ENCODE data around the gene BIN1.

The BIN1 gene

GRCh38 chr2:127086990-127087790, 19.8 kb downstream of the BIN1 start:
- Histone ChIP-seq H3K4me3 (ENCODE audit: low read depth in 1 of 5, low read length in 5 of 5) (peak overlapping the region in 4 of 5 donors; percentile 13 to 36 (median 28)), H3K36me3 (ENCODE audit: control insufficient read depth in 5 of 5, insufficient read depth in 5 of 5, low read length in 5 of 5) (peaks cover 0 to 7% (median 3%) of the 10 kb centered on the region in 5 donors), H3K9ac (ENCODE audit: low read length in 5 of 5) (peak overlapping the region in 2 of 5 donors; percentile 37 to 47), H3K9me3 (ENCODE audit: control insufficient read depth in 5 of 5, low read length in 5 of 5) (no peaks in the 10 kb centered on the region), H3K4me1 (ENCODE audit: control insufficient read depth in 5 of 5, insufficient read depth in 5 of 5, low read length in 5 of 5) (peaks cover 13 to 78% (median 64%) of the 10 kb centered on the region in 5 donors), H3K27ac (ENCODE audit: low read depth, low read length) (peak overlapping the region; percentile 94), H3K27me3 (ENCODE audit: control insufficient read depth in 5 of 5, insufficient read depth in 4 of 5, low read length in 5 of 5) (no peaks in the 10 kb centered on the region)

DNA sequence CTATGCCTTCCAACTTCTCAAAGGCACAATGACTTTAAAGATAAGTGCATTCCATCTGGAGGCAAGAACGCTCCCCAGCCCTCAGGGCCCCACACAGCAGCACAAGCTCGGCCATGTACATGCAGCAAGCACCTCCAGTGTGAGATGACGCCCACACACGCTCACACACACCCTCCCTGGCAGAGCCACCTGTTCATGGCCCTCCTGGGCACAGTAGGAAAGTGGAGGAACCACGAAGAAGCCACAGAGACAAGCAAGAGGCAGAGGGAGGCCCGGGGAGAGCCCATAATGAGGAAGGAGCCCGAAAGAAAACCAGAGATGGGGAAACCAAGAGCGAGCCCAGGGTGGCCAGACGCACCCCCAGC, 21.7 kb downstream of the BIN1 start:
- Histone ChIP-seq H3K36me3 (ENCODE audit: control insufficient read depth in 5 of 5, insufficient read depth in 5 of 5, low read length in 5 of 5) (peaks cover 0 to 2% (median 0%) of the 10 kb centered on the region in 5 donors), H3K9ac (ENCODE audit: low read length in 5 of 5) (peak overlapping the region in 2 of 5 donors; percentile 11 to 71), H3K4me1 (ENCODE audit: control insufficient read depth in 5 of 5, insufficient read depth in 5 of 5, low read length in 5 of 5) (peaks cover 17 to 90% (median 82%) of the 10 kb centered on the region in 5 donors), H3K27ac (ENCODE audit: low read depth, low read length) (peak overlapping the region; percentile 94), H3K4me3 (ENCODE audit: low read depth in 1 of 5, low read length in 5 of 5) (no peak overlapping the region), H3K27me3 (ENCODE audit: control insufficient read depth in 5 of 5, insufficient read depth in 4 of 5, low read length in 5 of 5) (no peaks in the 10 kb centered on the region), H3K9me3 (ENCODE audit: control insufficient read depth in 5 of 5, low read length in 5 of 5) (no peaks in the 10 kb centered on the region)

- no peaks in the 10 kb centered on the region for H3K27me3 ChIP-seq (ENCODE audit: control insufficient read depth in 5 of 5, insufficient read depth in 4 of 5, low read length in 5 of 5)
- peak overlapping the region in 2 of 5 donors; percentile 11 to 71 for H3K9ac ChIP-seq (ENCODE audit: low read length in 5 of 5)
- H3K27ac ChIP-seq (ENCODE audit: low read depth, low read length) = peak overlapping the region; percentile 94
- H3K4me3 ChIP-seq (ENCODE audit: low read depth in 1 of 5, low read length in 5 of 5) = peak overlapping the region in 1 of 5 donors; percentile 25
- H3K9me3 ChIP-seq (ENCODE audit: control insufficient read depth in 5 of 5, low read length in 5 of 5) = no peaks in the 10 kb centered on the region
- H3K4me1 ChIP-seq (ENCODE audit: control insufficient read depth in 5 of 5, insufficient read depth in 5 of 5, low read length in 5 of 5) = peaks cover 17 to 91% (median 88%) of the 10 kb centered on the region in 5 donors
- H3K36me3 ChIP-seq (ENCODE audit: control insufficient read depth in 5 of 5, insufficient read depth in 5 of 5, low read length in 5 of 5) = no peaks in the 10 kb centered on the region
These were observed 22.2 kb downstream of the BIN1 start for GRCh38 chr2:127084611-127085316.

- Histone ChIP-seq H3K9me3 (ENCODE audit: control insufficient read depth in 5 of 5, low read length in 5 of 5) (no peaks in the 10 kb centered on the region), H3K4me3 (ENCODE audit: low read depth in 1 of 5, low read length in 5 of 5) (peak overlapping the region in 2 of 5 donors; percentile 2 to 29), H3K36me3 (ENCODE audit: control insufficient read depth in 5 of 5, insufficient read depth in 5 of 5, low read length in 5 of 5) (no peaks in the 10 kb centered on the region), H3K4me1 (ENCODE audit: control insufficient read depth in 5 of 5, insufficient read depth in 5 of 5, low read length in 5 of 5) (peaks cover 18 to 99% (median 92%) of the 10 kb centered on the region in 5 donors), H3K9ac (ENCODE audit: low read length in 5 of 5) (peak overlapping the region in 2 of 5 donors; percentile 38 to 54), H3K27me3 (ENCODE audit: control insufficient read depth in 5 of 5, insufficient read depth in 4 of 5, low read length in 5 of 5) (no peaks in the 10 kb centered on the region), H3K27ac (ENCODE audit: low read depth, low read length) (peak overlapping the region; percentile 94)
These were observed 23.0 kb downstream of the BIN1 start for GRCh38 chr2:127083819-127084503.

GRCh38 chr2:127082974-127083373, 24.0 kb downstream of the BIN1 start:
- H3K27ac ChIP-seq (ENCODE audit: low read depth, low read length) = peak overlapping the region; percentile 94
- peak overlapping the region in 2 of 5 donors; percentile 56 to 58 for H3K9ac ChIP-seq (ENCODE audit: low read length in 5 of 5)
- H3K27me3 ChIP-seq (ENCODE audit: control insufficient read depth in 5 of 5, insufficient read depth in 4 of 5, low read length in 5 of 5) = no peaks in the 10 kb centered on the region
- H3K36me3 ChIP-seq (ENCODE audit: control insufficient read depth in 5 of 5, insufficient read depth in 5 of 5, low read length in 5 of 5) = no peaks in the 10 kb centered on the region
- H3K9me3 ChIP-seq (ENCODE audit: control insufficient read depth in 5 of 5, low read length in 5 of 5) = no peaks in the 10 kb centered on the region
- peaks cover 20 to 98% (median 96%) of the 10 kb centered on the region in 5 donors for H3K4me1 ChIP-seq (ENCODE audit: control insufficient read depth in 5 of 5, insufficient read depth in 5 of 5, low read length in 5 of 5)
- H3K4me3 ChIP-seq (ENCODE audit: low read depth in 1 of 5, low read length in 5 of 5) = peak overlapping the region in 1 of 5 donors; percentile 29

DNA sequence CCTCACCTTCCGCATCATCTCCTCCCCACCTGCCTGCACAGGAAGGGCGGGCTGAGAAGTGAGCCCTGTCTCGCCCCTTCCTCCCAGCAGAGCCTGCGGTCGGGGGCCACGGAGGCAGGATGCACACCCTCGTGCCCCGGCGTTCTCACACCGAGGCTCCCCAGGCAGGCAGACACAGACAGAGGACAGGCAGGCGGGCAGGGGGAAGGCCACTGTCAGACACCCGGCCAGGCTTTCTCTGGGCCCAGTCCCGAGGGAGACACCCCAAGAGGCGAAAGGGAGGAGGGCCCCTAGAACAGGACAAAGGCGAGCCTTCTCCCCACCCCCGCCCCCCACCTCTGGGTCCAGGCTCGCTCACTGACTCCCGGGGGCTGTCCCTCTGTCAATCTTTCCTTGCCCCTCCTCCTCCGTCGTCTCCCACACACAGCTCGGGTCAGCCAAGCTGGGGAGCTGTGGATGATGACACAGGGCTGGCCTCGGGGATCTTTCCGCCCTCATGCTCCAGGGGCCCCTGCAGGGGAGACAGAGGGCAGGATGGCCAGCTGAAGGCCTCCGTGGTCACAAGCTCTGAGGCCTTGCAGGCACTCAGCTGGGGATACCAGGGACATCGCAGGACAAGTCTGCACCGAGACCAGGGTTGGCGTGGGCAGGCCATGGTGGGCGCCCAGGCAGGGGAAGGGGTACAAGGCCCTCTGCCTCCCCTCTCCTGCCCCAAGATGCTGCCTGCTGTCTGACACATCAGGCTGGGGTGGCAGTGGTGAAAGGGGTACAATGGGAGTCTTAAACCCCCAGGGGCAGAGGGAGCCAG, 24.9 kb downstream of the BIN1 start:
- H3K9ac ChIP-seq (ENCODE audit: low read length in 5 of 5) = peak overlapping the region in 2 of 5 donors; percentile 44 to 56
- peak overlapping the region; percentile 94 for H3K27ac ChIP-seq (ENCODE audit: low read depth, low read length)
- peak overlapping the region in 3 of 5 donors; percentile 6 to 38 (median 18) for H3K4me3 ChIP-seq (ENCODE audit: low read depth in 1 of 5, low read length in 5 of 5)
- no peaks in the 10 kb centered on the region for H3K27me3 ChIP-seq (ENCODE audit: control insufficient read depth in 5 of 5, insufficient read depth in 4 of 5, low read length in 5 of 5)
- no peaks in the 10 kb centered on the region for H3K36me3 ChIP-seq (ENCODE audit: control insufficient read depth in 5 of 5, insufficient read depth in 5 of 5, low read length in 5 of 5)
- H3K4me1 ChIP-seq (ENCODE audit: control insufficient read depth in 5 of 5, insufficient read depth in 5 of 5, low read length in 5 of 5) = peaks cover 22 to 98% (median 96%) of the 10 kb centered on the region in 5 donors
- no peaks in the 10 kb centered on the region for H3K9me3 ChIP-seq (ENCODE audit: control insufficient read depth in 5 of 5, low read length in 5 of 5)

DNA sequence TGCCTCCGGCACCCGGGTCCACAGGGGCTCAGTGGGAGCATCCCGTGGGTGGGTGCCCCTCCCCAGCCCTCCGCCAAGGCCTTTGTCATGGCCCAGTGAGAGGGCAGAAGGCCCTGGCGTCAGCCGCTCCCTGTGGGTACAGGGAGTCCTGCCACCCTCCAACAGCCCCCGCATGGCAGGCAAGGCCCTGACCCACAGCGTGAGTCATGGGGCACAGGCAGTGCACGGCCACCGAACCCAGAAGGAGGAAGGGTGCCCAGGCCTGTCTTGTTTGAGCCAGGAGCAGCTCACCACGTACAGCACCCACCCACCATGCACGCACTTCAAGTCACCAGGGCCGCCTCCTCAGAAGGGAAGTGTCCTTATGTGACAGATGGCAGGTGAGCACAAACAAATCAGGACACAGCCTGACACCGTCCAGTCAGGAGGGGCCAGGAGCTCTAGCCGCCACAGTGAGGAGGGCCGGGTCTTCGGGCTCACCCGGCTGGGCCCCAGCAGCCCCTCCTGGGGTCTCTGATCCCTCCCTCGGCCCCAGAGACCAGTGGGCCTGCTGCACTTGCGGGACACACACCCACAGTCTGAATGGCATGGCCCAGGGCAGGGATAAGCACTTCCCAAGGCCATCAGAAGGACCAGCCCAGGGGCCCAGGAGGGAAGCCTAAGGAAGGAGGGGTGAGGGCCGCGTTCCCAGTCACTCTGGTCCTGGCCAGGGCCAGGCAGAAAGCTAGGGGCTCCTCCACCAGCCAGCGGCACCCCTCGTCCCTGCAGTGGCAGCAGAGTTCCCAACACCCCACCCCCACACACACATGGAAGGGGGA, 25.8 kb downstream of the BIN1 start:
- peak overlapping the region in 2 of 5 donors; percentile 6 to 18 for H3K4me3 ChIP-seq (ENCODE audit: low read depth in 1 of 5, low read length in 5 of 5)
- H3K9ac ChIP-seq (ENCODE audit: low read length in 5 of 5) = peak overlapping the region in 2 of 5 donors; percentile 21 to 44
- peaks cover 22 to 98% (median 94%) of the 10 kb centered on the region in 5 donors for H3K4me1 ChIP-seq (ENCODE audit: control insufficient read depth in 5 of 5, insufficient read depth in 5 of 5, low read length in 5 of 5)

GRCh38 chr2:127080226-127080937, 26.6 kb downstream of the BIN1 start:
- Histone ChIP-seq H3K4me1 (ENCODE audit: control insufficient read depth in 5 of 5, insufficient read depth in 5 of 5, low read length in 5 of 5) (peaks cover 22 to 96% (median 88%) of the 10 kb centered on the region in 5 donors), H3K27ac (ENCODE audit: low read depth, low read length) (peak overlapping the region; percentile 94), H3K9ac (ENCODE audit: low read length in 5 of 5) (peak overlapping the region in 2 of 5 donors; percentile 21 to 26)

More for the DNA sequence above, 25.8 kb downstream of the BIN1 start:
- Histone ChIP-seq H3K27ac (ENCODE audit: low read depth, low read length) (peak overlapping the region; percentile 94), H3K9me3 (ENCODE audit: control insufficient read depth in 5 of 5, low read length in 5 of 5) (no peaks in the 10 kb centered on the region), H3K36me3 (ENCODE audit: control insufficient read depth in 5 of 5, insufficient read depth in 5 of 5, low read length in 5 of 5) (no peaks in the 10 kb centered on the region), H3K27me3 (ENCODE audit: control insufficient read depth in 5 of 5, insufficient read depth in 4 of 5, low read length in 5 of 5) (no peaks in the 10 kb centered on the region)

More at GRCh38 chr2:127080226-127080937, 26.6 kb downstream of the BIN1 start:
- H3K4me3 ChIP-seq (ENCODE audit: low read depth in 1 of 5, low read length in 5 of 5) = no peak overlapping the region
- H3K27me3 ChIP-seq (ENCODE audit: control insufficient read depth in 5 of 5, insufficient read depth in 4 of 5, low read length in 5 of 5) = no peaks in the 10 kb centered on the region
- H3K36me3 ChIP-seq (ENCODE audit: control insufficient read depth in 5 of 5, insufficient read depth in 5 of 5, low read length in 5 of 5) = no peaks in the 10 kb centered on the region
- H3K9me3 ChIP-seq (ENCODE audit: control insufficient read depth in 5 of 5, low read length in 5 of 5) = no peaks in the 10 kb centered on the region
